Fibroblast of the conjunctiva (primary cell): Measurements from ENCODE around the gene UVRAG.

Source experiments
- DNase-seq: peaks from one replicate; pipeline ENCODE4 v3.0.0-alpha.2; 2010; ENCODE audit warnings: low read depth

The UVRAG gene

DNA sequence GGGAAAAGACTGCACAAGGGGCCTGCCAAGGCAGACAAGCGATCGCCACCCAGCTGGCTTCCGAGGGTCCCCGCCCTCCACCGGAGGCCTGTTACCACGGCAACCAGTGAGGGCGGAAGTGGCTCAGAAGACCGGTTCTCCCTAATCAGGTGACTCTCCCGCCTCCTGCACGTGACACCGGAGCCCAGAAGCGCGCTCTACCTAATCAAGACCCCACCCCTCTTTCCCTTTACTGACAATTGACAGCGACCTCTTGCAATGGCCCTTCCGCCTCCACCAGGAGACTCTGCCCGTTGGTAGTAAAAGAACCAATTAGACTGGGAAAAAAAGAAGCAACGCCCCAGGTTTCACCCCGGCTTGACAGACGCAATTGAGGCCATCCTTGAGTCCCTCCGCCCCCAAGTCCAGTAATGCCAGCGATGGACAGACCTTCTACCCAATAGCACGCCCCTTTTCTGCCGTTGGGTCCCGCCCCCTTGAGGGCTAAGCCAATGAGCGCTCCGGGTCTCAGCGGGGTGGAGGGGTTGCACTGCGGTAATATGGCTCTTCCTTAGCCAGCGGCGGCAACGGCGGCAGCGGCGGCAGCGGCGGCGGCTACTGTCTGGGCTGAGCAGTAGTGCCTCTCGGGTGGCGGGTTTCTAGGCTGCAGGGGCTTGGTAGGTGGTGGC is at the start of gene UVRAG:
Gene UVRAG (plus strand): TSS at position 534 of the 668 bp plus-strand sequence. CDS start 198 bp downstream, outside the sequence.
- DNase-seq = peak; percentile 99

DNA sequence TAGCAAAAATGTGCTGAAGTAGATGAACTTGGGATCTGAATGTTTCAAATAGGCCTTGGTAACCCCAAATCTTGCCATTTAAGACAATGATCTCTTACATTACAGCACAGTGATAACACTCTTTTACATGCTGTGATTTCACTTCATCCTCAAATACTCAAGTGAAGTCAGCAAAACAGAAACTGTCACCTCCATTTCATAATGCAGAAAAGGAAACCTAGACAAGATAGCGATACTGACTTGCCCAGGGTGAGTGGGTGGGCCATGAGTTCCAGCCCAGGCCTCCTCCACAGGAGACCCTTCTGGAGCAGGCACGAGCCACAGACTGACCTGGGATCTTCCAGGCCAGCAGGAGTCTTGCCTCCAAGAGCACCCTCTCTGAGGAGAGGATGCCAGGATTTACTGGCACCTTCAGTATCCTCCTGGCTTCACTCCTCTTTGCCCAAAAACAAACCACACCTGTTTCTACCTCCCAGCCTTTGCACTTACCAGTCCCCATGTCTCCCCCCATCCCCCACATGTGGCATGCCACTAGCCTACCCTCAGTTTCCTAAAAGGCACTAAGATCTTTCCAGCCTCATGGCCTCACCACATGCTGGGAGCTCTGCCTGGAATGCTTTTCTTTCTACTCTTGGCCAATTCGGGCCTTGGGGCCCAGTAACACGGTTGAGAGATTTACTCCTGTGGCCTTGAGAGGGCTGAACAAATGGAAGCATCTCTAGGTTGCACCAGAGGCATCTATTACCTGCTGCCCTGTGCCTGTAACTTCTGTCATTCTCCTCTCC is 48.4 kb upstream of the UVRAG start:
- DNase-seq = no peak

DNA sequence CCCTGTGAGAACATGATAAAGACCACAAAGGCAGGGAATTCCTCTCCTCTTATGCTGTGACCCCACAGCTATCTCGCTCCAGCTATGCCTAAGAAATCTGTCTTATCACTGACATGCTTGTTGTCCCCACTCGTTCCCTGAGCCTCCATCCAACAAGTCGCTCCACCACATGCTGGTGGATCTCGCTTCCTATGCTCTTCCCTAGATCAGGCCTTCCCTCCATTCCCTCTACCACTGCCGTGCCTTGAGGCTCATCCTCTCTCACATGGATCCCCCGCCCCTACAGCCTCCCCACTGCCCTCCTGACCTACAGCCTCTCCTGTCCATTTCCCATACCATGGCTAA is 47.8 kb upstream of the UVRAG start:
- DNase-seq = no peak

DNA sequence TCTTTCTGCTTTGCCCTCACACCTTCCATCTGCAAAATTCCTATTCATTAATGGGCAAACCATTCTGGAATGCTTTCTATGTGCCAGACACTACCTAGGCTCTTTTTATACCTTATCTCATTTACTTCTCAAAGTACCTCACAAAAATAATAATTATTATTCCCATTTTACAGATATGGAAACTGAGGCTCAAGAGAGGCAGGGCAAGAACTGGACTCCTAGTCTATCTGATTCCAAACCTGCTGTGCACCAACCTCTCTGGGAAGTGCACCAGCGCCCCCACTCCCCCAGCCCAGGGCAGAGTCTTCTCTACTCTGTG is 47.3 kb upstream of the UVRAG start:
- no peak for DNase-seq

DNA sequence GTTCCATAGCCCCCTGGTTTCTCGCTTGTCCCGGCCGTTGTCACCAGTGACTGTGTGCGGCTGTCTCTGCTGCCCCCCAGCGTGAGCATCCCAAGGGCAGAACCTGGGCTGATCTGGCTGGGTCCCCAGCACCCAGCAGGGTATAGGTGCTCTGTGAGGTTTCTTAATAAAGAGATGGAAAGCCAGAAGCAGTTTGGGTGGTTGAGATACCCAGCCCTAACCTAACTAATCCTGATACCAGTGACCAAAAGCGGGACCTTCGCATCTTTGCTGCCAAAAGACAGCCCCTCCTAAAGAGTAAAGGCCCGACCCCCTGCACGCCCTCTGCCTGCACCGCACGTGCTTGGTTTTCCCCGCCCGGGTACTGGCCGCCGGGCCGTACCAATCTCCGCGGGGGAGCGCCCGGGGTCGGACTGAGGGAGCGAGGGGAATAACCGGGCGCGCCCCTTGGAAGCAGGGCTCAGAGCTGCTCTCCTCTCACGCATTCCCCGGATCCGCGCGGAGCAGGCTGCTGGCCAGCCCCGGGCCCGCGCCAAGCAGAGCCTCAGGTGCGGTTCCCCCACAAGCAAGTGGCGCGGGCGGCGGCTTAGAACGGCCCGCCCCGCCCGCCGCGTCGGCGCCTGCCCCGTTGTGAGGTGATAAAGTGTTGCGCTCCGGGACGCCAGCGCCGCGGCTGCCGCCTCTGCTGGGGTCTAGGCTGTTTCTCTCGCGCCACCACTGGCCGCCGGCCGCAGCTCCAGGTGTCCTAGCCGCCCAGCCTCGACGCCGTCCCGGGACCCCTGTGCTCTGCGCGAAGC is 46.7 kb upstream of the UVRAG start, which contains the start of gene DGAT2:
Gene DGAT2 (plus strand): TSS at position 667 of the 797 bp plus-strand sequence. CDS start 214 bp downstream, outside the sequence.
- peak; percentile 8 for DNase-seq

DNA sequence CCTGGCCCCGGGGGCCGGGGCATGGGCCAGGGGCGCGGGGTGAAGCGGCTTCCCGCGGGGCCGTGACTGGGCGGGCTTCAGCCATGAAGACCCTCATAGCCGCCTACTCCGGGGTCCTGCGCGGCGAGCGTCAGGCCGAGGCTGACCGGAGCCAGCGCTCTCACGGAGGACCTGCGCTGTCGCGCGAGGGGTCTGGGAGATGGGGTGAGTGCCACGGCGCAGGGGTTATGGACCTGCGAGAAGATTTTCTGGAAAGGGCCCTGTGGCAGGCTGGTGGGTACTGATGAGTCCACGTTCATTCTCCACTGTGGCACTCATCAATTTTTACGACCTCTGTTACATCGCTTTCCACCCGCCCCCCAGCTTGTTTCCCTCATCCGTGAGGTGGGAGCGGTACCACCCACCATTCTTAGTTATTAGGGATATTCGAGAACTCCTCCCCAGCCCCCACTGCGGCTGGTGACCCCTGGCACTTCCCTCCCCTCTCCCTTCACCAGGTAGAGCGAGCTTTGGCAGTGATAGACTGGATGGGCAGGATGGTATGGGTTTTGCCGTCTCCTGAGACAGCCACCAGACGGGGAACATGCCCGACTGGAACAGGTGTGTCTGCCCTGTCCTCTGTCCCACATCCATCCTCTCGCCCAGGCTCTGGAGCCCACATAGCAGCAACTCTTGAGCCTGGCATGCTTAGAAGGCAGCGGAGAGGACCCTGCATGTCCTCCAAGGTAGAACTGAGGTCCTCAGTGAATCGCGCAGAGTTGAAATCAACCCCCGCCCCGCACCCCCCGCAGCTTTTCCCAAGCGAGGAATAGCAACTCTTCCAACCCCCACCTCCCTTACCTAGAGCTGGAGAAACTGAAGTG is 45.9 kb upstream of the UVRAG start:
- DNase-seq = no peak

DNA sequence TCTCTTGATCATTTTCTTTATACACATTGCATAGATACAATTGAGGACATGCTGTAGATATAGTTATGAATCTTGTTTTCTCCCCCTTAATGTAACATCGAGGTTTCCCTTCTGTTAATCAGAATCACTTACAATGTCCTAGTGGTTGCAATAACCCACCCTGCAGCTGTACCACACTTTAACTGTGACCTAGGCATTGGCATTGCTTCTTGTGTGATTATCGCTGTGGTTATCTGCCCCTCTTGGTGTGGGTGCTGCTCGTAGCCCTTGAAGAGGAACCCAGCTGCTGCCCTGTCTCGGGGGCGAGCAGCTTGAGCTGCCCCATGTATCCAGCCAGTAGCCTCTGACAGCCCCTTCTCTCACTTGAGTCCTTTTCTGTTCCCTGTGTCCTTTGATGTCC is 44.9 kb upstream of the UVRAG start:
- no peak for DNase-seq

DNA sequence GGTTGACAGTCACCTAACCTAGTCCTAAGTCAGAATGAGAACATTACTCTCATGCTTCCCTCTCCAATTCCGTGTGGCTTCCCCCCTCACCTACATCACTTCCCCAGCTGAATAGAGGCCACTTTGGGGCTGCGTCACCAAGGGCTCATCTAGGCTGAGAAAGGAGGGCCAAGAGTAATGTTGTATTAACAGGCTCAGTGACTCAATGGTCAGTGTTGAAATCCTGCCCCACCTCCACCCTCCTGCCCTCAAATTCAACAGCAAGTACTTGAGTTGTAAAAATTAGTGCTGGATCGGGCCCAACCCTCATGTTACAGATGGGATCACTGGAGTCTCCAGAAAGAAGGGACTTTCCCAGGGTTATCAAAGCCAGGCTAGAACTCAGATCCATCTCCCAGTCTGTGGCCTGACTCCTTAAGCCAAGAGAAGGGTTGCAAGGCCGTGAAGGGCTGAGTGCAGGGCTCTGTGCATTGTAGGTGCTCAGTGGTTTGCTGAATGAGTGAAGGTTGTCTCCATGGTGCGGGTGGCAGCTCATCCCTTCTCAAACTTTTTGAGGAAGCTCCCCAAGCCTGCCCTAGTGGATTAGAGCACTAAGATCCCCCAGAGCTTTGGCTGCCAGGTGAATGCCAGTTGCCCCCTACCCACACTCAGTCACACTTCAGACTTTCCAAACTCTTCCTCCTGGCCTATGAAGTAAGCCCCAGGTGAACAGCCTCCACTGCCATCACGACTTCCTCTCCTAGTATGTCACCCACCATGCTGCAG is 43.2 kb upstream of the UVRAG start:
- DNase-seq = peak; percentile 29

DNA sequence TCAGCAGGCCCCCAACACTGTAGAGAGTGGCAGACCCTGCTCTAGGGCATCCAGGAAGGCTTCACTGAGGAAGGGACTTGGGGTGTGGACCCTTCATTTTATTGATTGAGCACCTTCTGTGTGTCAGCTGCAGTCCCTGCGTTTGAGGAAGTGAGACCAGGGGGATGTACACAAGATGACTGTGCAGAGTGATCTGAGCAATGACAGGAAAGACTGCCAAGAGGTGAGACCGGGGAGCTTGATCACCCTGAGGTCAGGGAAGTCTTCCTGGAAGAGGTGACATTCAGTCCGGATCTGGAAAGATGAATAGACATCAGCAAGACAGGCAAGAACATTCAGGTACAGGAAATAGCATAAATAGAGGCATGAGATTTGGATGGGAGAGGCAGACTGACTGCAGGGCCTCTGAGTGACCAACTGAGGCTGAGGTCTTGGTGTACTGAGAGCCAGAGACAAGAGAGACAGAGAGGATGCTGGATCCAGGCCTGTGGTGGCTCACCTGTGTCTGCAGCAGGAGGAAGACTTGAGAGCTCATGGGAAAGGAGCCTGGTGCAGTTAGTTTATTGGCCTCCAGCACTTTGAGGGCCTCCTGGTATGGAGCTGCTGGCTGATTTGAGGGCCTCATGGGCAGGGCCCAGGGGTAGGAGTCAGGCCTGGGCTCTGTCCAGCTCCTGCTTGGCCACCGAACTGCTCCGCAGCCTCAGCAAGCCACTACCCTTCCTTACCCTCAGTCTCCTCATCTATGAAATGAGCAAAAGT is 41.2 kb upstream of the UVRAG start:
- DNase-seq = no peak

DNA sequence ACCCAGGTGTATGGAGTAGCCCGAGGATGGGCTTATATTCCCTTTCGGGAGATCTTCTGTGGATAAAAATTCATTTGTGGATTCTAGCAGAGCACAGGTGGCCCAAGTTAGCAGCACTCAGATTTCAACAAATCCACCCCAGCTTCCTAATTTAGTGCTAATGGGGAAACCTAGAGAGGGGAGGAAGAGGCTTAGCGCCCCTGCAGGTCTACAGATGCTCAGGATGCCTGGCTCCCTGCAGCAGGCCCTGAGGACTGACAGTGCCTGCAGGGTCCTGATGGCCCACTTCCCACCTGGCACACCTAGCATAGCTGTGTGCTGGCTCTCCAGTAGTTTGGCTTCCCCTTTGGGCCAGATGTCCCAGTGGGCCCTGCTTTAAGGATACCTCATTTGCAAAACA is 40.0 kb upstream of the UVRAG start:
- no peak for DNase-seq

DNA sequence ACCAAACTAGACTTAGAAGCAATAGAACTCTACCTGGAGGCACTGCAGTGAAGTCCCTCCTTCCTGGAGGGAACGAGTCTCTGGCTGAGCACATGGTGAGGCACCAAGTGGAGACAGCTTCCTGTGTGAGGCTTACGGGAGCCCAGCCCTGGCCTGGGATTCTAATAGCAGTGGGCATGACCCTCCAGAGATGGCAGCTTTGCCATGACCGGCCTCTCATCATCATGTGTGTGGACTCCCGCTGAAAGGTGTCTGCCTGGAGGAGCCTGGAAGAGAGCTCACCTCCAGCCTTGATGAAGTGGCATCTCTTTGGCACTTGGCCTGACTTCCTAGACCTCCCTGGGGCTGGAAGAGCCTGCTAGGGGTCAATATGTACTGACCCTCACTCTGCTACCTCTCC is 38.5 kb upstream of the UVRAG start:
- no peak for DNase-seq

DNA sequence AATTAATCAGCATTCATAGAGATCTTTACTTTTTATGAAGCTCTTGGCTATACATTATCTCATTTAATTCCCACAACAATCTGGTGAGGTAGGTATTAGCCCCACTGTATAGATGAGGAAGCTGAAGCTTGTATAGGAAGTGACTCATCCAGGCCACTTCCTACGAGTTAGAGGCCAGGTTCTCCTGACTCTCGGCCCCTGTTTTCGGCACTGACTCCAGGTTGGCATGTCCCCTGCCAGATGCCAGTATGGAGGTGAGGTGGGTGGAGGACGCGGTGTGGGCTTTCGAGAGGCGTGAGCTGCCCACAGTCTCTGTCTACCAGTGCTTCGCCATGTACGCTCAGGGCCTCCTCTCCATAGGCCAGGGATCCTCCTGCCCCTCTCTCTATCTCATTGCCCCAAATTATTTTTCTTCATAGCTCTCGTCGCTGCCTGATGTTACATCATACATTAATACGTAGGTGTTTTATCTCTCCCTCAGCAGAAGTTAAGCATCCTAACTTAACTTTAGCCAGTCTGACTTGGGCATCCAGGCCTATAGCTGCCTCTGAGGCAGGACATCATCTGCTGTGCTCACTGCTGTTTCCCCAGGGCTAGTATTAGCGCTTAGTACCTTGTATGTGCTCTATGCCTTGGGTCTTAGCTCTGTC is 37.4 kb upstream of the UVRAG start:
- no peak for DNase-seq

DNA sequence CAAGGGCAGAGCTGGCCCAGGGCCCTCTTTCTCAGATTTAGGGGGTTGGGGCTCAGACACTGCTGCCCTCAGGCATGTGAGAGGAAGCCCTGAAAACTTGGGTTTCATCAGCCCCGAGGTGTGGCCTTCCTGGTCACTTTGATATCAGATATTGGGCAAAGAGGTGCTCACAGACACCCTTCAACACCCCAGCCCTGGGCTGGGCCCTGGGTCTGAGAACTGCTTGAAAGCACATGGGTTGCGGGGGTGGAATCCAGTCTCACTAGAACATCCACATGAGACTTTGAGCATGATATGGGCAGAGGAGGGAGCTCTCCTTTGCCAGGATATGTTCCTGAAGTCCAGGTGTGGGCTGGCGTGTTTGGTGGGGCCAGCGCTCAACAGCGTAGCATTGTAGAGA is 36.0 kb upstream of the UVRAG start:
- DNase-seq = no peak

DNA sequence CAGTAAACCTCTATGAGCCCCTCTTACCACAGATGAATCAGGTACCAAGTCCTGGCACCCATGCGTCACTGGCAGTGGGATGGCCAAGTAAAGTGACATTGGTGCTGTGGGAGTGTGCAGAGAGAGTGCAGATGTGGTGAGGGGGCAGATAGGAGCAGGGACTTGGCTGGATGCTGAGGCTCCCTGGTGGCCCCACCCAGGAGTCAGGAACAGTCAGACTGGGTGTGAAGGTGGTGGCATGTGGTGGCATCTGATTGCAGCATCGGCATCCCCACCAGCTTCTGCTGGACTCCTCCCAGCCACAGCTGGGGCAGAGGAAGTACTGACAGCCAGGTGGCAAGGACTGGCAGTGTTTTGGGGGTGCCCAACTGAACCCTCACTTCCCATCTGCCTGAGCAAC is 35.0 kb upstream of the UVRAG start:
- no peak for DNase-seq

DNA sequence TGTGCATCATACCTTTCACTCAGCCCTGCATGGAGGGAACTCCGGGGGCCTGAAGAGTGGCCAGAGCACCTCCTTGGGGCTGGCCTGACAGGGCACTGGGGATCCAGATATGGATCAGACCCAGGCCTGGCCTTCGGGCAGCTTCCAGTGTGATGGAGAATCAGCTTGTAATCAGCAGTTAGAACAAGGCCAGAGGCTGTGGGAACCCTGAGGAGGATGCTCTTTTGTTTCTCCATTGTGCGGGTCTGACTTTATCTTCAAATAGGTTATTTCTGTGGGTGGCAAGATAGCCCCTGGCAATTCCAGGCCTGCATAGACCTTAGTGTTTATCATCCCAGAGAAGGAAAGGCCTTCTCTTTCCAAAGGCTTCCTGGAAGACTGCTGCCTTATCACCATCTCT is 34.1 kb upstream of the UVRAG start:
- no peak for DNase-seq

DNA sequence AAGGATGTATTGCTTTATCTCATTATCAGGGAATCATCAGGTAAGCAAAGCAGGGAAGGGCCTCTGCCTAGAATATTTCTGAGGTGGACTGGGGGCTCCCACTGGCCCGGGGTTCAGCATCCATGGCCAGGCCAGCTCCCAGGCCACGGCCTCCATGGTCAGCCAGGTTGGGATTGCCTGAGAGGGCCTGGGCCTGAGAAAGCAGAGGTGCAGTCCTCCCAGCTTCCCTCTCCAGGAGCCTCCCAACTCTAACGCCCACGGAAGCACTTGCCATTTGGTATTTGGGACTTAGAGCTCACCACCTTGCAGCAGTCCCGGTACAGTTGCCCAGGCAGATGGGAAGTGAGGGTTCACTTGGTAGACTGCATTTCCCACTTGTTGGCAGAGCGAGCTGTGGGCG is 33.7 kb upstream of the UVRAG start:
- DNase-seq = no peak

DNA sequence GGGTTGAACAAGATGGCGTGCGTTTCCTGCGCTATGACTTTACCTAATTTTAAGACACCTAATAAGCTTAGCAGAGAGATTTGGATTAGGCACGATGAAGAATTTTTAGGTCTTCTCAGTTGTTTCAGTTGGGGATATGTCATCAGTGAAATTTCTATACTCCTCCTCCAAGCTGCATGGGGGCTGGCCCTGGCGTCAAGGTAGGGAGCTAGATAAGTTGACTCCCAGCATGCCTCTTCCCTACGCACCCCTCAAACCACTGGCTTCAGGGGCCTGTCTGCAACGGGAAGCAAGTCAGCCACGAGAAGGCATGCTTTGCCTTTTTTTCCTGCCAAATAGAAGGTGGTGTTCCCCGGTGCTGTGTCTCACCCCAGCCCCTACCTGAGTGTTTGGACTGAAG is 33.2 kb upstream of the UVRAG start:
- no peak for DNase-seq

DNA sequence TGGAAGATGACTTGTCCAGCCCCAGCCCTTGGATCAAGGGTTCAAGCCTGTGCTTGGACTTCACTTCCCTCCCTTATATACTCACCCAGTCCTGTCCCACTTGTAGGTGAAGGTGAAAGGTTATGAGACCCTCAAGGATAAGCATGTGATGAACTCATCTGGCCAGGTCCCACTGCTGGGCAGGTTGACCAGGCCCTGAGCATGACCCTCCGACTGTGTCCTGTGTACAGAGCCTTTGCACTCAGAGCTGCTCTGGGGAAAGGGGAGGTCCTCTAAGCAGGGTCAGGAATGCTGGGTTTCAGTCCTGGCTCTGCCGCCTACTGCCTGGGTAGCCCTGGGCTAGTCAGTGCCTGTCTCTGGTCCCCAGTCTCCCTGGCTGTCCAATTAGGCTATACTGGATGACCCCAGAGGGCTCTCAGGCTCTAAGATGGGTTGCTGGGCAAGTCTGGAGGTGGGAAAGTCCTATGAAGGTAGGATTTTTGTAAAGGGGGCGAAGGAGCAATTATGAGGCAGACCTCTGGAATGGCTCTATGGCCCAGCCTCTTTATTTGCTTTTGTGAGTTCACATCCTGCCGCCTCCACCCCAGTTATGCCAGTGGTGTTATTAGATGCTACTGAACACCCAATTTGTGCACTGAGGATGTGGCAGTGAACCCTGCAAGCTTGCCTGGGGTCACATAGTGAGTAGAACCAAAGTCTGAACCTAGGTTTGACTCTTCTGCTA is 32.3 kb upstream of the UVRAG start:
- no peak for DNase-seq

DNA sequence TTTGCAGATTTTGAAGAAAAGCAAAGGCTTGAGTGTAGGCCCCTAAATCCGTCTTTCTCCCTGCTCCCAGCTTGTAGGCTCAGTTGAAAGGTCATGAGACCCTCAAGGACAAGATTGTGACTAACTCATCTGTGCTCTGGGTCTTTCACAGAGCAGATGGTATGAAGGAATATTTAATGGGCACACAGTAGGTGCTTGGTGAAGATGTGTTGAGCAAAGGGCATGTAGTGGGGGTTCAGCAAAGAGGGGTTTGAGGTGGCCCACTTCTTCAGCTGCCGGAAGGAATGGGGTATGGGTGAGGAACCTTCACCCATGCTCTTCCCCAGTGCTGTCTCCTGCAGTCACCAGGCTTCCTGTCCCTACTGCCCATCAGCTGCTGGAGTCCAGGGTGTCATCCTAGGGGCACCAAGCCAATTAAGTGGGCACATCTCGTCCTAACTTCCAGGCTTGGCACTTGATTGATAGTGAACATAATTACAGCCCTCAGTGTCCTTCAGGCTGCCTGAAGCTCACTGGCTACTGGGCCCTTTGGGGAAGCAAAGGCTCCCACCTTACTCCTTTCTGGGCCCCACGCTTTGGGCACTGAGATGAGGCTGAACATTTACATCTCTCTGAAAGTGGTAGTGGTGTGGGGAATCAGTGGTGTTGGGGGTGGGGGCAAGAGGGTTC is 31.5 kb upstream of the UVRAG start:
- DNase-seq = no peak
